DMS 273 (cell line): Measurements from ENCODE around the gene SLC66A1.

Experiments used
- DNase-seq: peaks from one replicate; lab custom pipeline; 2025; ENCODE audit not compliant: unreplicated experiment; lab: John Stamatoyannopoulos, UW

The SLC66A1 gene

DNA sequence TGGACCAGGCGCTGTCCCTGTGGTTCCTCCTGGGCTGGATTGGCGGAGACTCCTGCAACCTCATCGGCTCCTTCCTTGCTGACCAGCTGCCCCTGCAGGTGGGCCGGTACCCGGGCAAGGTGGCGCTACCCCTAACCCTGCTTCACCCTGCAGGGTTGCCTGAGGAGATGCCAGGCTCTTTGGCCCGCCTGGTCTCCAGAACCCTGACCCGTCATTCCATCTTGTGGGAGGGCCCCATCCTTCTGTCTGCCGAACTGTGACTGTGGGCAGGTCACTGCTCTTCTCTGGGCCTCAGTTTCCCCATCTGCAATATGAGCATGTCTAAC, 12.5 kb downstream of the SLC66A1 start:
- DNase-seq = no peak

GRCh38 chr1:19325368-19325957, 13.3 kb downstream of the SLC66A1 start:
- no peak for DNase-seq

DNA sequence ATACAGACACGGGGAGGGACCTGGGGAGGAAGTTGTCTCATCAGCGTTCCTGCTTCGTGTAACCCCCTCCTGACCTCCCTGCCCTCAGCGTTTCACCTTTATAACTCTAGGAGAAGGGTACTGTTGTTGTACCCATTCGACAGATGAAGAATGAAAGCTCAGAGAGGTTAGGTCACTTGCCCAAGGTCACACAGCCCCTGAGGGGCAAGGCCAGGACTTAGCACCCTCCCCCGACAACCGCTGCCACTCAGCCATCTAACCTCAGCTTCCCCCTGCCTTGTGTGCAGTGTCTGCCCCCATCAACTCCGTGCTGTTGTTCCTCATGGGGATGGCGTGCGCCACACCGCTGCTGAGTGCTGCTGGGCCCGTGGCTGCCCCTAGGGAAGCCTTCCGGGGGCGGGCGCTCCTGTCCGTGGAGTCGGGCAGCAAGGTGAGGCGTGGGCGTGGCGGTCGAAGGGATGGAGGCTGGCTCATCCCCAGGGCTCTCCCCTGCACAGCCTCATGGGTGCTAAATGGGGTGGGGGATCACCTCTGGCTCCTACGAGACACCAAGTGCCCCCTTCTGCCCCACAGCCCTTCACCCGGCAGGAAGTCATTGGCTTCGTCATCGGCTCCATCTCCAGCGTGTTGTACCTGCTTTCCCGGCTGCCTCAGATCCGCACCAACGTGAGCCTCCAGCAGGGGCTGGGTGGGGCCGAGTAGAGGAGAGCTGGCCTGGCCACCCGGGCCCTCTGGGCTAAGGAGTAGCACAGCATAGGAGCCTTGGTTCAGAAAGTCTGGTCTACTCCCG, 14.0 kb downstream of the SLC66A1 start:
- DNase-seq = no peak

GRCh38 chr1:19326748-19327065, 14.6 kb downstream of the SLC66A1 start:
- no peak for DNase-seq

GRCh38 chr1:19327301-19327700, 15.2 kb downstream of the SLC66A1 start:
- peak; percentile 38 for DNase-seq

GRCh38 chr1:19327736-19328135, 15.6 kb downstream of the SLC66A1 start:
- no peak for DNase-seq

GRCh38 chr1:19328486-19328885, 16.4 kb downstream of the SLC66A1 start:
- no peak for DNase-seq

DNA sequence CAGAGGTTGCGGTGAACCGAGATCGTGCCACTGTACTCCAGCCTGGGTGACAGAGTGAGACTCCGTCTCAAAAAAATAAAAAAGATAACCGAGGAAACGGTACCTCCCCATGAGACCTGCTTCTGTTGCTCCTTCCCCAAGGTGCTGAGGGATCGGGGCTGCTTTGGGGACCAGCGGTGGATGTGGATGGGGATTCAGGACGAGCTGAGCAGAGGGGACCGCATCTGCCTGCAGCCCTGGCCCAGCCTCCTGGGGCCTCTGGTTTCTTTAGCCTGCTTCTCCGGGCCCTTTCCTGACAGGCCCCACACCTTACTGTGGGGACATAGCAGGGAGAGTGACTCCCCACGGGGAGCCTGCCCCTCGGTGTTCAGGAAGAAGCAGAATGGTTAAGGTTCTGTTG, 17.1 kb downstream of the SLC66A1 start:
- DNase-seq = no peak

DNA sequence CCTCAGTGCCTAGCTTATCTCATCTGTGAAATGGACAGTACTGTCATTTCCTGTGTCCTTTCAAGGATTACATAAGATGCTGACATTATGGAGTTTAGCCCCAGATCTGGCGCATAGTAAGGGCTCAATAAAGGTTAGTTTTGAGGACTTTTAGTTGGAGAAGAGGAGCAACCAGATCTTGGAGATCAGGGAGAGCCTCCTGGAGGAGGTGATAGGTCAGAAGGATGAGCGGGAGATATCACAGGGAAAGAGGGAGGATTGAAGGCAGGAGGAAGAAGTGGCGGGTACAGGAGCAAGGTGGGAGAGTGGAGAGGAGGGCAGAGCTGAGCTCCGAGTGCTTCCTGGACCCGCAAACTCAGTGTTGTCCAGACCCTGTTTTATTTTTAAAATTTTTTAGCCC, 17.5 kb downstream of the SLC66A1 start:
- no peak for DNase-seq

DNA sequence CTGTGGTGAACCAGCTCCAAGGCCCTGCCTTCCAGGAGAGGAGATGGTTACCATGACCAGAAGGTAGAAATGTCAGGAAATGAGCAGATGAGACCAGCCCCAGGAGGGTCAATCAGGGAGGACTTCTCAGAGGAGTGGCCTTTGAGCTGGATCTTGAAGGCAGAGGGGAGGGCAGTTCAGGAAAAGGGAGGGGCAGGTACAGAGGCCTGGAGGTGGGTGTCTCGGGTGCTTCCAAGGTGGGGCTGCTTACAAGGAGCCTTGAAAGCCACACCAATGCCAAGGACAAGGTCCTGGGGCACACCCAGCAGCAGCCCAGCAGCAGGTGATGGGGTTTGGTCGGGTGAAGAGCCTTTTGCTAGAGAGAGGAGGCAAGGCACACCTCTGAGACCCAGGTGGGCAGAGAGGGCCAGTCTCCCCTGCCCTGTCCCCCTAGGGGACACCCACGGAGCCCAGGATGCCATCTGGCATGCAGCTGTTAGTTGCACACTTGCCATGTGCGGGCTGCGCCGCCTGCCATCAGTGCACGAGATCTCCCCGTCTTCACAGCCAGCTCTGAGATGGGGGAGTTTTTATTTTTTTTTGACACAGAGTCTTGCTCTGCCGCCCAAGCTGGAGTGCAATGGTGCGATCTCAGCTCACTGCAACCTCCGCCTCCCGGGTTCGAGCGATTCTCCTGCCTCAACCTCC, 18.5 kb downstream of the SLC66A1 start:
- DNase-seq = no peak

DNA sequence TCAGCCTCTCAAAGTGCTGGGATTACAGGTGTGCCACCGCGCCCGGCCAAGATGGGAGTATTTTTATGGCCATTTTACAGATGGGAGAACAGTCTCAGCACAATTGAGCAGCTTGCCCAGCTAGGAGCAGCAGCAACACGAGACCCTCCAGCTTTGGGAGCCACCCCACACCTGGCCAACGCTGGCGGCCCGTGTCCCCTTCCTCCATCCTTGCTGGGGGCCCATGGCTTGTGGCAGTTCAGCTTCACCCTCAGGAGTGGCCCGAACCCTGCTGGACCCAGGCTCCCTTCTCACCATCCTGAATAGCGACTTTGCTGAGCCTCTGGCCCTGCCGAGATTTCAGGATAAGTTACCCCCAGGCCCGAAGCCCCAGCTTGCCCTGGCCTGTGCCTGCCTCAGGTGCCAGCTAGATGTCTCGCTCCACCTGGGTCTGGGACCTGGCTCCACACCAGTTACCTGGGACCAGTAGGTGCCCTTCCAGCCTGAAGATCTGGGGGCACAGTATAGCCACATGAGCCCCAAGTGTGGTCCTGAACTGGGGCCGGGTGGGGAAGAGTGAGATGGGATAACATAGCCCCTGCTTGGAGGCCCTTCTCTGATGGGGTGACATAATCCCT, 19.2 kb downstream of the SLC66A1 start:
- DNase-seq = no peak

- no peak for DNase-seq
Observed at GRCh38 chr1:19332832-19333231, 20.7 kb downstream of the SLC66A1 start.

GRCh38 chr1:19333587-19334354, 21.6 kb downstream of the SLC66A1 start:
- no peak for DNase-seq

- DNase-seq = no peak
Observed at GRCh38 chr1:19336543-19336942, 24.4 kb downstream of the SLC66A1 start.

DNA sequence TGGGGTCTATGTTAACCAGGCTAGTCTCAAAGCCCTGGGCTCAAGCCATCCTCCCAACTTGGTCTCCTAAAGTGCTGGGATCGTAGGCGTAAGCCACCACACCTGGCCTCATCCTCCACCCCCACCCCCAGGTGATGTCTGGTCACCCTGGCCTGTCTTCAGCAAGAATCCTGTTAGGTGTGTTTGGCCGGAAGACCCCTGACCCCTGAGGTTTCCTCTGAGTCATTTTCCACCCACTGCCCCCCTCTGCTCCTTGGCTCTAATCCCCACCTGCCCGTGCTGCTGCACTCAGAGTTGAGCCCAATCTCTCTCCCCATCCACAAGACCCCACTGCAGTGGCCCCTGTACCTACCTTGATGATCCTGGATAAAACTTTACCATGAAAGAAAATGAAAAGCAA, 25.2 kb downstream of the SLC66A1 start:
- no peak for DNase-seq

DNA sequence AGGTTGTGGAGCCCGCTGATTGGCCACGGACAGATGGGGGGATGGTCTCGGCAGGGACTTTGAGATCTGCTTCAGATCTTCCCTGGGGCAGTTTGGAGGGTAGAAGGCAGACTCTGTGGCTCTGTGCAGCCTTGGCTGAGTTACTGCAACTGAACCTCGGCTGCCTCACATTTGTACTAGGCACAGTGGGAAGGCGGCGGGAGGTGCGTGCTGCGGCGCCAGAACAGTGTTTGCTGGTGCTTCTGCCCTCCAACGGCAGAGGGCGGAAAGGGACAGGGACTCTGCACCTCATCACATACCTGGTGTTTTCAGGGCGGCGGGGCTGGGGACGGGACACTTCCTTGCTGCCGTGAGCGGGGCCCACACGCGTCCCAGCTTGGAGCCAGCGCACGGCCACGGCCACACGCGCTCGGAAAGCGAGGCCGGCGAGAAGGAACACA, 26.2 kb downstream of the SLC66A1 start:
- peak; percentile 67 for DNase-seq

- no peak for DNase-seq
Observed at GRCh38 chr1:19339214-19339861, 27.2 kb downstream of the SLC66A1 start.

GRCh38 chr1:19340387-19340937, 28.3 kb downstream of the SLC66A1 start:
- DNase-seq = no peak

GRCh38 chr1:19341201-19342061, 29.3 kb downstream of the SLC66A1 start:
- peak; percentile 88 for DNase-seq
